ENCODE results near the gene UQCC5. TPM values are rescaled to one million over a fixed set of nuclear protein-coding genes. Genes with fewer than 3 reads are reported as not detected.

UQCC5 gene
- total and polyA plus RNA-seq, 8 donors = 1.3 to 58.5 (median 24.0) TPM; not detected in 2

GRCh38 chr3:52488746-52489145 lies 47.7 kb upstream of the UQCC5 start:
- no peak for DNase-seq
- no peak overlapping the region for H3K4me3 ChIP-seq
- H3K36me3 ChIP-seq = peaks cover 74 to 97% (median 96%) of the 10 kb centered on the region in 4 donors
- 90 to 100% (median 93%) methylated on average over 1 to 3 of the region's 3 CpGs; no CpG with 5 or more reads in 1 of the 5 donors for WGBS, 5 donors
- no peaks in the 10 kb centered on the region for H3K9me3 ChIP-seq
- TF ChIP-seq POLR2AphosphoS5 (IDR thresholded peaks at IDR 0.05) (no peak), POLR2A (IDR thresholded peaks at IDR 0.05) (no peak), CTCF (IDR thresholded peaks at IDR 0.05) (no peak), EP300 (IDR thresholded peaks at IDR 0.05) (no peak)
- H3K27me3 ChIP-seq = no peaks in the 10 kb centered on the region
- no peak overlapping the region for H3K27ac ChIP-seq
- peaks cover 5 to 51% (median 18%) of the 10 kb centered on the region in 4 donors for H3K4me1 ChIP-seq
- intact Hi-C loops (cut with DNase I; ENCODE audit: low total_unique reads) = no loop called here

- H3K27me3 ChIP-seq = no peaks in the 10 kb centered on the region
- H3K36me3 ChIP-seq = peaks cover 74 to 96% (median 93%) of the 10 kb centered on the region in 4 donors
- intact Hi-C loops (cut with DNase I; ENCODE audit: low total_unique reads) = no loop called here
- H3K4me3 ChIP-seq = no peak overlapping the region
- no peak for DNase-seq
- H3K4me1 ChIP-seq = peaks cover 5 to 51% (median 18%) of the 10 kb centered on the region in 4 donors
- H3K27ac ChIP-seq = peak overlapping the region in 1 of 5 donors; percentile 75
- H3K9me3 ChIP-seq = no peaks in the 10 kb centered on the region
- no peak for TF ChIP-seq POLR2A (IDR thresholded peaks at IDR 0.05)
- TF ChIP-seq CTCF (IDR thresholded peaks at IDR 0.05) = no peak
- TF ChIP-seq EP300 (IDR thresholded peaks at IDR 0.05) = no peak
- no peak for TF ChIP-seq POLR2AphosphoS5 (IDR thresholded peaks at IDR 0.05)
- 85 to 93% (median 91%) methylated on average over 3 to 18 of the region's 18 CpGs for WGBS, 5 donors
Measured at GRCh38 chr3:52489453-52489852, 47.0 kb upstream of the UQCC5 start.

- peaks cover 69 to 88% (median 85%) of the 10 kb centered on the region in 4 donors for H3K36me3 ChIP-seq
- H3K9me3 ChIP-seq = no peaks in the 10 kb centered on the region
- WGBS, 5 donors = 81 to 87% (median 83%) methylated on average over 18 to 22 of the region's 22 CpGs
- H3K27ac ChIP-seq = peak overlapping the region in 3 of 5 donors; percentile 56 to 75 (median 72)
- H3K4me3 ChIP-seq = no peak overlapping the region
- TF ChIP-seq POLR2A (IDR thresholded peaks at IDR 0.05) (no peak), CTCF (IDR thresholded peaks at IDR 0.05) (no peak), EP300 (IDR thresholded peaks at IDR 0.05) (no peak), POLR2AphosphoS5 (IDR thresholded peaks at IDR 0.05) (no peak)
- intact Hi-C loops (cut with DNase I; ENCODE audit: low total_unique reads) = no loop called here
- no peaks in the 10 kb centered on the region for H3K27me3 ChIP-seq
- DNase-seq = no peak
- peaks cover 5 to 55% (median 19%) of the 10 kb centered on the region in 4 donors for H3K4me1 ChIP-seq
Measured at GRCh38 chr3:52490035-52490938, 46.1 kb upstream of the UQCC5 start.

GRCh38 chr3:52490939-52491526 lies 45.4 kb upstream of the UQCC5 start:
- Histone ChIP-seq H3K27me3 (no peaks in the 10 kb centered on the region), H3K4me3 (no peak overlapping the region), H3K4me1 (peaks cover 5 to 62% (median 22%) of the 10 kb centered on the region in 4 donors), H3K27ac (peak overlapping the region in 4 of 5 donors; percentile 41 to 75 (median 64)), H3K9me3 (no peaks in the 10 kb centered on the region), H3K36me3 (peaks cover 66 to 80% (median 77%) of the 10 kb centered on the region in 4 donors)
- DNase-seq = peak in 1 of 2 donors; percentile 44
- TF ChIP-seq EP300 (IDR thresholded peaks at IDR 0.05) = no peak
- no peak for TF ChIP-seq POLR2AphosphoS5 (IDR thresholded peaks at IDR 0.05)
- no peak for TF ChIP-seq CTCF (IDR thresholded peaks at IDR 0.05)
- TF ChIP-seq POLR2A (IDR thresholded peaks at IDR 0.05) = no peak
- WGBS, 5 donors = 73 to 90% (median 82%) methylated on average over 19 to 23 of the region's 23 CpGs
- intact Hi-C loops (cut with DNase I; ENCODE audit: low total_unique reads) = no loop called here

Measured in stomach (tissue), 9 donors.